Endometrium (tissue), 2 donors: Measurements from ENCODE around the gene TNNT2.

ENCODE experiments used
- FAIRE-seq: peaks from 2 replicates; lab custom pipeline; 2012; peaks lifted over from hg19 to GRCh38; lab: Jason Lieb, UNC
- donor health status: control.
- donor health status: control.

TNNT2 gene

DNA sequence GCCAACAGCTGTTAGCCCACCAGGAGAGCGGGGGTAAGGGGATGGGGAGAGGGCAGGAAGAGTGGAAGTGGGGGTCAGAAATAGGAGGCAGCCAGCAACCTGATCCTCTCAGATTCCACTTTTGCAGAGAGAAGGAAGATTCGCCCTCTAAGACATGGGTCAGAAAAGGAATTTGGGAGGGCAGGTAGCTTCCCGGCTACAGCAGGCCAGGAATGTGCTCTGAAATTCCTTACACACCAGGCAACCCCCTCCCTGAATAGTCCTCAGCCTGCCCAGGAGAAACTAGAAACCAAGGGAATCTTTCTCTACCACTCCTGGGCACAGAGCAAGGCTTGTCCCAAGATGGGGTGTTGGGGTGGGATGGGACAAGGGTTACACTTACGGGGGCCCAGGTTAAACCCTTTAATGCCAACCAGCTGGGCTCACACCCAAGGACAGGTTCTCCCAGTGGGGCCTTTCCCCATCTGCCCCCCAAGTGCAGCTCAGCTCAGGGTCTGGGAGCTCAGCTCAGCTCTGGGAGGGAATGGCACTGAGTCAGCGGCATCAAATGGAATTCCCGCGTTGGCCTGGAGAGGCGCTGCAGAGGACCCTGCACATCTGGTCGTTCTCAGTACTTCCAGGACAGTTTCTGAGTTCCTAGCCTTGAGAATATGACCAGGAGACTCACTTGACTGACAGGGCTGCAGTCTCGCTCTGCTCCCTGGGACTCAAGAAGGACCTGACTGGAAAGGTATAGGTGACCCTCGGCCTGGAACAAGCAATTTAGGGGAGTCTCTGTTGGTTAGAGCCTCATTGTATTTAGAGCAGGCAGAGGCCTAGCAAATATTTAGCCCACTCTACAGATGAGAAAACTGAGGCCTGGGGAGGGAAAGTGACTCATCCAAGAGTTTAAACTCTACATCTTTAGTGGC, 761 bp downstream of the TNNT2 start:
- FAIRE-seq: no peak

DNA sequence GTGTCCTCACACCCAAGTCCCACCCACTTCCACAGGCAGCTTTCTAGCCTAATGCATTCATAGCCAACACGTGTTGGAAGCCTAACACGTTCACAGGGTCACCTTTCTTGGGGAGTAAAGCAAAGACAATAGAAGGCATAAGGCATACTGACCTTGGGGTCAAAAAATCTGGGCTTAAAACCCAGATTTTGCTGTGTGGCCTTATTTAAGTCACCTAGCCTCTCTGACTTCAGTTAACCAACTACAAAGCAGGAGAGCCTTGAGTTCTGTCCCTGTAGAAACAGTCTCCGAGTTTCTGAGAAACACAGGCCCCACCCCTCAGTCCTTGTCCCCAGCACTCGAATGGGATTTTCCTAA, 1.4 kb downstream of the TNNT2 start:
- no peak for FAIRE-seq

DNA sequence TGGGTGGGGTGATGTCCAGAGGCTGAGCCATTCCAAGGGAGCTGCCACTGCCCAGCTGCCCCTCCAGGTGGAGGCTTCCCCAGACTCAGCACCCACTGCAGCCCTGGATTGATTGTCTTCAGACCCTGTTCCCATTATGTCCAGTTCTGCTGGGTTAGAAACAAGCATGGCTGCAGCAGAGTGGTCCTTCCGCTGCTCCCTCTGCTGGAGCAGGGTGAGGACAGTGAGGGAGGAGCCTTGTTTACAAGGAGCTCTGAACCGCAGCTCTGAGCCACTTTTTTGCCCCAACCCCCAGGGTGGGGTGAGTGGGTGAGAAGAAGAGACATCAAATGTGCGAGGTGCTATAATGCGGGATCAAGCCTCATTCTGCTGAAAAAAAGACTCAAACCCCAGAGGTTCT, 2.3 kb downstream of the TNNT2 start:
- FAIRE-seq: no peak

DNA sequence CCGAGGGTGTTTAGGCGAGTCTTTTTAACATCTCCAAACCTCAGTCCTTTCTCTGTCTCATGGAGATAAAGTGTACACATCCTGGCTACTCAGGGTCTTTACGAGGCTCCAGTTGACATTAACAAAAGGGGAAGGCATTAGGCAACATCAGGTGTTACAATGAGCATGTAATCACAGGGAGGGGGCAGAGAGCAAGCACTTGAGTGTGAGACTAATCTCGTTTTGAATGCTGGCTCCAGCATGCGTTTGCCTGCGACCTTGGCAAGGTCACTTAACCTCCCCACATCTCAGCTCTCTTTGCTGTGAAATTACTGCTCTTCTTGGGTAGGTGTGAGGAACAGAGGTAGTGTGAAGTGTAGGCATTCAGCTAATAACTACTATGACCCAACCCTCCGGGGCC, 3.1 kb downstream of the TNNT2 start:
- no peak for FAIRE-seq

DNA sequence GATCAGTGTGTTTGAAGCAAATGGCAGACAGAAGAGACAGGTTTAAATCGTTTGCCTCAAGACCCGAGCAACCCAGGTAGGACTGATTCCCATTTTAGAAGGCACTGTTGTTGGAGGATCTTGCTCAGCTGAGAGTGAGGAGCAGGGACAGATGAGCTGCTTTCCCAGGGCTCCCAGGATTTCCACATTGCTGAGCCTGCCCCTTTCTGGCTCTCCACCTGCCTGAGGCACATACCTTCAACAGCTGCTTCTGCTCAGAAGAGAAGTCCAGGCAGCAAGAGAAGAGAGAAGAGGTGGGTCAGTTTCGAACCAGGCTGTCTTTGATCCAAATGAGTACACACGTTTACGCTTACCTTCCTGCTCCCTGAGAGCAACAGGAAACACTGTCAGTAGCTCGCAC, 5.7 kb downstream of the TNNT2 start:
- FAIRE-seq: no peak

DNA sequence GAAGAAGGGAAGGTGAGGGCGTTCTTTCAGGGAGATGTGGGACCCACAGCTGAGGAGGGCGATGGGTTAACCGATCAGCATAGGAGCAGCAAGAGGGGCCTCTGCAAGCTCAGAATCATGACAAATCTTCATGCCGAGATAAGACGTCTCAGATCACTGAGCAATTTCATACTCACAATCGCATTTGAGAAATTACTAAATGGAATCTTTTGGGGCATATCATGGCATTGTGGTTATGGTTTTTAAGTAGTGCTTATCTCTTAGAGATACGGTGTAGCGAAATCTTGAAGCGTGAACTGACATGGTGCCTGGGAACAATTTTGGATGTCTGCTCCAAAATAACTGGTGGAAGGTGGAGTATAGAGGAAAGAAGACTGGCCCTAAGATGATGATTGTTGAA, 6.2 kb downstream of the TNNT2 start:
- no peak for FAIRE-seq

DNA sequence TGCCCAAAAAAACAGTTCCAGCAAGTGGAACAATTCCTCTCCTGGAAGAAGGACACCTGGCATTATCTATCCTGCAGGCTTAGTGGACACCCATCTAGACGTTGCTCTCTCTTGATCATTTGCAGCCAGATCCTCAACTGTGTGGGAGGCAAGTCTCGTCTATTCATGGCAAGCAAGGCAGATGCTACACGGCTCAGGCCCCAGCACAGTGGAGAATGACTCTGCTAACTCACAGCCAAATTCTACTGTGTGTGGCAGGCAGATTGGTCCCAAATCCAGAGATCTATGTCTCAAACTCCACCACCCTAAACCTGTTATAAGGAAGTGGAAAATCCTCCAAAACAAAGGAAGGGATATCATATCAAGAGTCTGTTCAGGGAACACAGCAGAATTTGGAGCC, 7.0 kb downstream of the TNNT2 start:
- no peak for FAIRE-seq

DNA sequence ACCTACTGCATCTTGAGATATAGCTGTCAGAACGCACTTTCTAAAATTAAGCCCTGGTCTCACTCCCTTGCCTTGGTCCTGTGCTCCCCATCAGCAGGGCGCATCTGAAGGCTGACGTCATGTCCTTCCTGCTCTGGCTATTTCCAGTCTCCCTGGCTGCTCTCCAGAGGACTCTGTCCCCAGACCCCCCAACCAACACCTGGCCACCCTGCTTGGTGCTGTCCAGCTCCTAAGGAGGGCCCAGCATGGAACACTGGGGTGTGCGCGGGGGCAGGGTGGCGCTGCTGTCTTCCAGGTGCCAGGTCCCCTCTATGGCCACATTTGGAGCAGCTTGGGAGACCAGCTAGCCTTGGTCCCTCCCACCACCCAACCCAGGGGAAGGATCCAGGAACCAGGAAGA, 8.3 kb downstream of the TNNT2 start:
- FAIRE-seq: no peak

DNA sequence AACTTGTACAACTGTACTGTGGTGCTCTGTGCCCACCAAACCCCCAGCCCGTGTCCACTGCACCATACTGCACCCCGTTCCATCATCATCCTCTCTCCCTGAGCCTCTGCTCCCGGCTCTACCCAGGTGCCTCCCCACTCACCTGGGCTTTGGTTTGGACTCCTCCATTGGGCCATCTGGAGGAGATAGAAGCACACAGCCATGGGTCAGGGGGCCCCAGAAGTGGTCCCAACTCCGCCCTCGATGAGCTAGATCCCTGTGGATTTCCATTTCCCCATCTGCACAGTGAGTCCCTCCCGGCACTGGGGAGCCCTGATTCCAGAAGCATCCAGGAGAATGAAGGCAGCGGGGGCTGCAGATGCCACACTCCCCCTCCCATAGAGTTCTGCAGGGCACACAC, 10.8 kb downstream of the TNNT2 start:
- no peak for FAIRE-seq

DNA sequence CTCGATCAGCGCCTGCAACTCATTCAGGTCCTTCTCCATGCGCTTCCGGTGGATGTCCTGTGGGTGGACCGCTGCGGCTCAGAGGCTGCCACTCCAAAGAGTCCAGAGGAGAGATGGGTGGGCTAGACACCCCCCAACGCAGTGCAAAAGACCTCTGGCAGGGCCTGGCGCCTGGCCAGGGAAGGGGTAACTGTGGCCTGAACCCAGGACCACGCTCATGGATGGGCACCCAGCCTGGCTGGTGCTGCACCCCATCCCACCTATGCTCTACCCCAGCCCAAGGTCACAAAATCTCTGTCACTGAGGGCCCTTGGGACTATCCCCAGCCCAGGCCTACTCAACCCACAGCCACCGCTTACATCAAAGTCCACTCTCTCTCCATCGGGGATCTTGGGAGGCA, 12.2 kb downstream of the TNNT2 start:
- no peak for FAIRE-seq

DNA sequence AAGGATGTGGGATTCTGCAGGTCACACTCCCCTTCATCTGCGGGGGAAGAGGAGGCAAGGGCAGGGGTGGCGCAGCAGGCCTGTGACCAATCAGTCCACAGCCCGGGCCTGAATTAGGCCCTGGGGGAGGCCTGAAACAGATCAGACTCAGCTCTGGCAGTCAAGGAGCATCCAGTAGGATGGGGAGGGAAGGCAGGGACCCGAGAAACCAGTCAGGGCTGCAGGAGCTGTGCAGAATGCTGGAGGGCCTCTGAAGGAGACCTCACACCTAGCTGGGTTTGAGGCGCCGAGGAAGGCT, 12.7 kb downstream of the TNNT2 start:
- no peak for FAIRE-seq

DNA sequence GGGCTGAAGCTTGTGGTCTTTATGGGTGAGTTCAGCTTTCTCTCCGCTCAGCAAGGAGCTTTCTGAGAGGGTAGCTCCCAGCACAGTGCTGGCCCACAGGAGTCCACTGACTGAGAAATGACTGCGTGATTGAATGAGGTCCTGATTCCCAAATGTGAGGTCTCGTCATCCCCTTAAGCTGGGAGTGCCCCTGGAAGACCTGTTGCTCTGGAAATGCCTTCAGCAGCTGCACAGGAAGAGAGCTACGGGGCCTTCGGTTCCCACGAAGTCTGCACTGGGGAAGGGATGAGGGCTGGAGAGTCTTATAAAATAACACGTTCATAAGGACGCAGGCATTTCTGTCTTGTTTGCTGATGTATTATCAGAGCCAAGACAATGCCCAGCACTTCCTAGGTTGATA, 14.0 kb downstream of the TNNT2 start:
- FAIRE-seq: no peak

DNA sequence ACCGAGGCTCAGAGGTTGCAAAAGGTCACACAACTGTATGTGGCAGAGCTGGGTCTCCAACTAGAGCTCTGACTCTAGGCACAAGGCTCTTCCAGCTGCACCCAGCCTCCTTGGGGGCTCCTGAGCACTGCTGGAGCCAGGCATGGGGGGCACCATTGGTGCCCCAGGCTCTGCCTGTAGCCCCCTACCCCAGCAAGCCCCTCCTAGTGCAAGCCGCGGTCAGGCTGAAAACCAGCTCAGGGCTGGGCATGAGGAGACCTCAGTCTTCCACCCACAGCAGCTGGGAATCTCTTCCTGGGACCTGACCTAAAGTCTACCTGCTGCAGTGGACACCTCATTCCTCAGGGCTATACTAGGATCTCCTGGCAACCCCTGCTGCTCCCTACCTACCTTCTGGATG, 14.6 kb downstream of the TNNT2 start:
- FAIRE-seq: no peak

DNA sequence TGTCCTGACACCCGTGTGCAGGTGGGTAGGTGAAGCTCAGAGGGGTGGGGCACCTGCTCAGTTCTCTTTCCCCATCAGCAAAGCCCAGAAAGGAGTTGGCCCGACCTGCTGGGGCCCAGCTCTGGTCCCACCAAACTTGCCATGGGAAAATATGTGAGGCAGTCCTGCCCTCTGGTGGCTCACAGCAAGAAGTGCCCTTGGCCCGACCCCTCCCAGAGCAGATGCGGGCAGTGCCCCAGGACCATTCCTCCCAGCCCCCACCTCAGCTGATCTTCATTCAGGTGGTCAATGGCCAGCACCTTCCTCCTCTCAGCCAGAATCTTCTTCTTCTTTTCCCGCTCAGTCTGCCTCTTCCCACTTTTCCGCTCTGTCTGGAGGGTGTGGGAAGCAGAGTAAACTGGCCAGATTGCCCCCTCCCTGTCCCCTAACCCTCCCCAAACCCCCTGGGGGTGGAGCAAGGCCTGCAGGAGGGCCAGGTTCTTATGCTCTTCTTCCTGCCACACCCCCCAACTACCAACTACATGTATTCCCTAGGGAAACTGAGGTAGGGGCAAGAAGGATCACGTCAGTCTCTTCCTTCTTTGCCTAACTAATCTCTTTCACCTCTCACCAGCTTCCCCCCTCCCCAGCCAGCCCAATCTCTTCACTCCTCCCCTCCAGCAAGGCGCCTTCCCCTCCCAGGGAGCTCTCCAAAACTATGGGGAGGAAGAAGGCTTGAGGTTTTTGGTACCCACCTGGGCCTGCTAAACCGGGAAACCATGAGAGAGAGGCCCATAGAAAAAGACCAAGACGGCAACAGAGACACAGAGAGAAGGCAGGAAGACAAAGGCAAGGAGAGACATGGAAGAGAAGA, 15.6 kb downstream of the TNNT2 start:
- no peak for FAIRE-seq

DNA sequence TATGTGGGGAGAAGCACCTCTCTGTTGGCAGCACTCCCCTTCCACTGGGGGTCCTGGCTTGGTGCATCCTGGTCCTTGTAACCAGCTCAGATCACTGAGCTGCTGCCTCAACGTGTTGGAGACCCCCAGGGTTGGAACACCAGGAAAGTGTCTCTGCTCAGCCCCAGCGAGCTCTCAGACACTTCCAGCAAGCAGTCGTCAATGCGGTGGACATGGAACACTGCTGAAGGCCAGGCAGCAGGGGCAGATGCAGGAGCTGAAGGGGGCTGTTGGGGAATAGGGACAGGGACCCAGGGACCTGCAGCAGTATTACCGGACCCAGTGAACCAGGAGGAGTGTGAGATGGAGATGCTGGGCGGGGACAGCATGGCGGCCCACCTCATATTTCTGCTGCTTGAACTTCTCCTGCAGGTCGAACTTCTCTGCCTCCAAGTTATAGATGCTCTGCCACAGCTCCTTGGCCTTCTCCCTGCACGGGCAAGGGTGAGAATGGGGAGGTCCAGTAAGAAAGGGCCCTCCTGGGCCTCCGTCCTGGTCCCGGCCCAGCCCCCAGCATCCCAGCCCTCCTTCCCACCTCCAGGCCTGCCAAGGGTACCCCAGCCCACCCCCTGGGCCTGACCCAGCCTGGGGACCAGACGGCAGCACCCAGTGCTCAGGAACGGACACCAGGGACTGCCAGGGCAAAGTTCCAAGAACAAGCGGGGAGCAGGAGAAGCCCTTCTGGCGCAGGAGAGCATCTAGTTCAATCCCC, 16.4 kb downstream of the TNNT2 start:
- no peak for FAIRE-seq

DNA sequence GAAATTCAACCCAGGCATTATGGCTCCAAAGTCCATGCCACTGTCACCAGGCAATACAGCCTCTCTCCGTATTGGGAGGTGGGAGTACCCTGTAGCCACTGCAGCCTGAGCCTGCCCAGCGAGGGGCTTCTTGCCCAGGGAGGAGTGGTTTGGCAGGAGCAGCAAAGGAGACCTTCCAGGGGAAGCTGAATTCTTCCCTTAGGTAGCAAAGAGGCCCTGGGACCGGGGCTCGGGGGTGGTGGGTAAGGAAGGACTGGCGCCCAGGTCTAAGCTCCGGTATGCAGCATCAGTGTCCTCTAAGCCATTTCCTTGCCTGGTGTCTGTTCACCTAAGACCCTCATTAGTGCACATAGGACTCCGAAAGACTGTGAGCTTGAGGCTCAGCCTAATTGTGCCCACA, 17.0 kb downstream of the TNNT2 start:
- no peak for FAIRE-seq

DNA sequence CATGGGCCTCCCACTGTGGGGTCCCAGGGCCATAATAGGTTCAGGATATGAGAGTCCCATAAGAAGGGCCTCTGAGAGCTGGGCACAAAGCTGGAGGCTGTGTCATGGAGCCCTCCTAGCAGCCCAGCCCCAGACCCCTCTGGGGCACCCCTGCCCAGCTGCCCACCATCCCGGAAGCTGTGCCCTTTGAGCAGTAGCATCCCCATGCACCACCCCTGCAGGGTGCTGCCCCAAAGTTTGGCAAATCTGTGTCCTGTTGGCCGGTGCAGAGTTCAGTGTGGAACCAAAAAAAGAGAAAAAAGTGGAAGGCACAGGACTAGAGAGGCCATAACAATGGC, 17.6 kb downstream of the TNNT2 start:
- no peak for FAIRE-seq

DNA sequence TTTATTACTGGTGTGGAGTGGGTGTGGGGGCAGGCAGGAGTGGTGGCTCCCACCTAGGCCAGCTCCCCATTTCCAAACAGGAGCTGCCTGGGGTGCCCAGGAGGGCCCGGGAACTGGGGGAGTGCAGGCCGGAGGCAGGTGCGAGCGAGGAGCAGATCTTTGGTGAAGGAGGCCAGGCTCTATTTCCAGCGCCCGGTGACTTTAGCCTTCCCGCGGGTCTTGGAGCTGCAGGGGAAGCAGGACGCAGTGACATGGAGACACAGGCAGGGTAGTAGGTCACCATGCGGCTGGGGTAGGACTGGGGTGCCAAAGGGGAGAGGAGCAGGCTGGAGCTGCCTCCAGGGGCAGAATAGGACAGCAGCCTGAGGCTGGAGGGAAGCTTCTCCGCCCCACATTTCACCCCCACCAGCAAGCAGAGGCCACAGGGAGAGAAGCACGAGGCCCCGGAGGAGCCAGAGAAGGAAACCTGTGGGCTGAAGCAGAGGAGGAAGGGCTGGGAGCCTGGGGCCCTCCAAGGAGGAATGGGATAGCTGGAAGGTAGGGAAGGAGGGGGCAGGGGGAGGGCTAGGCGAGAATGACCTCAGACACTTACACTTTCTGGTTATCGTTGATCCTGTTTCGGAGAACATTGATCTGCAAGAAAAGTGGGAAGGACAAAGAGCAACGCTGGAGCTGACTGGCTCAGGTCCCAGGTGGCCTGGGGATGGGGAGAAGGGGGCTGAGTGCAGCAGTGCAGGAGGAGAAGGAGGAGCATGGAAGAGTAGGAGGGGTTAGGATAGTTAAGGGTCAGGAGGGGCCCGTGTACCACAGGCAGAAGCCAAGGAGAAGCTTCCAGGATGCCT, 18.2 kb downstream of the TNNT2 start:
- no peak for FAIRE-seq

DNA sequence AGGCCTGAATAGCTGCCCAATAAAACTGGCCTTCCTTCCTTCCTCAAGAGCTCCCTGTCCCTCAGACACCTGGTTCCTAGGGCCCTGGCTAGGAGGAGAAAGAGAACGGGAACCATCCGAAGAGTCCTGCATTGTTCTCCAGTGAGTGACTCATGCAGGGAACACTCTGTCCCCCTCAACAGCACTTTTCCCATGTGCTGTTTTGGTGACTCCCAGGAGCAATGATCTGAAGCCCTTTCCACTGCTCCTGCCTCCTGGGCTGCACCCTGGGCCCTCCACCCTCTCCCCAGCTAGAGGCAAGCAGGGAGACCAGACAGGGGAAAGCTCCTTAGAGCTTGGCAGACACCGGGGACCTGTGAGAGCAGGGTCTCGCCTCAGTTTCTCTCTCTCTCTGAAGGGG, 18.9 kb downstream of the TNNT2 start:
- no peak for FAIRE-seq

DNA sequence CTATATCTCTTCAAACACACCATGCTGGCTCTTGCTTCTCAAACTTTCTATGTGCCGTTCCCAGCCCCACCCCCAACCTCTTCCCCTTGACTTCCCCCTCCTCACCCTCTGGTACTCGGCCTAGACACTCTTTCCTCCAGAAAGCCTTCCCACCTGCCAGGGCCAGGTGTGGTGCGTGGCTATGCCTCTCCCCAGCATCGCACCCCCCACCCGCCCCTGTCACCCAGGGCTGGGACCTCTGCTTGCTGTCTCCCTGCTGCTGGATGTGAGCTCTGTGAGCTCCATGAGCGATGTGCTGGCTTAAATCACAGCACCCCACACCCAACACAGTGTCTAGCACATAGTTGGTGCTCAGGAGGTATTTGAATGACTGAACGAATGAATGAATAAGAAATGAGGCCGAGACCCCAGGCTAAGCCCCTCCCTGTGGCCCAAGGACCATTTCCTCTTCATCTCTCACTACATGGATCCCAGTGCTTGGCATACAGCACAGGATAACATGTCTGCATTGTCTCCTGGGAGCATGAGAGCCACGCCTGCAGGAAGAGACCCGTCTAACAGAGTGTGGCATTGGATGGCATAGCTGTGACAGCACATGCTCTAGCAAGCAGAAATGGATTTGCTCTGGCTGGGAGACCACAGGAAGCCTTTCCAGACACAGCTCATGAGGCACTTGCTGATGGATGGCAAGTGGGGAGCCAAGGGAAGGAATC, 19.7 kb downstream of the TNNT2 start:
- FAIRE-seq: no peak

DNA sequence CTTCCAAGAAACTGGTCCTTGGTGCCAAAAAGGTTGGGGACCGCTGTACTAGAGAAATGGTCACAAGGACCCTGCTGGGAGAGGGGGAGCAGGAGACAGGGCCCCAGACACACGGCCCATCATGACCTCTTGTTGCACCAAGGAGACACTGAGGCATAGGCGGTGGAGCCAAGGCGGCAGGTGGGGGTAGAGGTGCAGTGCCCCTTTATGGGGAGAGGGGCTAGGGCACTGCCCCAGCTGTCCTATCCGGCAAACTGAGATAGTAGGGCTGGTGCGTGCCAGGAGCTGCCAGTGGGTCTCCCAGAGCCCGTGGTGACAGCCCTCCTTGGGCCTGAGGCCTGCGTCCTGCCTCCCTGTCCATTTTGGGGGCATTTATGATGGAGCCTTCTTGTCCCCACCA, 20.3 kb downstream of the TNNT2 start:
- no peak for FAIRE-seq

DNA sequence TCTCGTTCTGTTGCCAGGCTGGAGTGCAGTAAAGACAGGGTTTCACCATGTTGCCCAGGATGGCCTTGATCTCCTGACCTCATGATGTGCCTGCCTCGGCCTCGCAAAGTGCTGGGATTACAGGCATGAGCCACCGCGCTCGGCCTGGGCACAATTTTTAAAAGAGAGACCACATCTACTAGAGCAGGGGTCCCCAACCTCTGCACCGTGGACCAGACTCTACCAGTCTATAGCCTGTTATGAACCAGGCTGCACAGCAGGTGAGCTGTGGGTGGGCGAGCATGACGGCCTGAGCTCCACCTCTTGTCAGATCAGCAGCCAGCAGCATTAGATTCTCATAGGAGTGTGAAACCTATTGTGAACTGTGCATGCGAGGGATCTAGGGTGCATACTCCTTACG, 20.8 kb downstream of the TNNT2 start:
- no peak for FAIRE-seq
